HepG2 (cell line): ENCODE data around the gene SLC6A9.

Source experiments
- ATAD3A ChIP-seq: sonication (generic); formaldehyde crosslinking; IDR thresholded peaks from 2 replicates; pipeline ENCODE4 v1.4.0; 2020; ENCODE audit warnings: missing genetic modification reagents
- CTCF ChIP-seq: sonication (generic); formaldehyde crosslinking; IDR thresholded peaks from 2 replicates; pipeline ENCODE4 v1.5.0; 2020; ENCODE audit warnings: mild to moderate bottlenecking, missing genetic modification reagents, moderate library complexity
- FOXJ3 ChIP-seq: sonication (generic); formaldehyde crosslinking; IDR thresholded peaks from 2 replicates; pipeline ENCODE4 v1.4.0; 2020; ENCODE audit warnings: missing genetic modification reagents, mild to moderate bottlenecking, borderline replicate concordance
- NR2F6 ChIP-seq, 2 experiments: IDR thresholded peaks; 2 replicates each; pipeline ENCODE4 v1.6.1; 2016; ENCODE audit warnings: antibody characterized with exemption in 1 of 2, mild to moderate bottlenecking in 1 of 2
- ZBTB40 ChIP-seq, 2 experiments: fragments of 450-650 bp in 1 of 2; sonication (generic) in 1 of 2; formaldehyde crosslinking in 1 of 2; IDR thresholded peaks; 2 replicates each; pipeline versions ENCODE4 v1.6.1 to v1.8.0; 2016 to 2022; ENCODE audit warnings: antibody characterized with exemption in 1 of 2, mild to moderate bottlenecking in 1 of 2, missing genetic modification reagents in 1 of 2
- ZSCAN12 ChIP-seq: sonication (generic); formaldehyde crosslinking; IDR thresholded peaks from 2 replicates; pipeline ENCODE4 v1.9.0; 2021; ENCODE audit warnings: mild to moderate bottlenecking, missing genetic modification reagents
- TF ChIP-seq, protein P1 (sequence below): IDR thresholded peaks from 2 replicates; pipeline ENCODE4 v1.6.1; 2012; ENCODE audit warnings: low read depth, low read length, improper control_type of control experiment

DNA sequence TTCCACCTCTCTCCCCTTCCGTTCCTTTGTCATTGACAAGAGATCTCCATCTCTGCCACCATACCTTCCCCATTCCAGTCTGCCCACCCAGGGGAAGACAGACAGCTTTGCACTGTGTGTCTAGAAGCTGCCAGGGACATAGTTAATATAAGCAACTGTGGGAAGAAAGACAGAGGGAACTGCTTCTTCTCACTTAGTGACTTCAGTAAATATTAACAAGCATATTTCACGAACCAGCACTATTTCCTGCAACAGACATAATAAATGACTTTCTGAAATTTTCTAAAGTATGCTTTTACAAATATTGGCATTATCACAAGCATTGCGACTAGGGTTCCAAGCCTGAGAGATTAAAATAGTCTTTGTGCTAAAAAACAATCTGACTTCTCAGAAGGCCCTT is 43.2 kb upstream of the SLC6A9 start:
- TF ChIP-seq CTCF (CRISPR knock-in tag) (no peak), ATAD3A (CRISPR knock-in tag) (no peak), FOXJ3 (no peak), ZSCAN12 (CRISPR knock-in tag) (no peak), NR2F6 (IDR thresholded peaks at IDR 0.05) (no peak), NR2F6 (CRISPR knock-in tag; IDR thresholded peaks at IDR 0.05) (no peak), ZBTB40 (IDR thresholded peaks at IDR 0.05) (no peak), ZBTB40 (CRISPR knock-in tag; IDR thresholded peaks at IDR 0.05) (no peak)
- TF ChIP-seq, protein P1, sequence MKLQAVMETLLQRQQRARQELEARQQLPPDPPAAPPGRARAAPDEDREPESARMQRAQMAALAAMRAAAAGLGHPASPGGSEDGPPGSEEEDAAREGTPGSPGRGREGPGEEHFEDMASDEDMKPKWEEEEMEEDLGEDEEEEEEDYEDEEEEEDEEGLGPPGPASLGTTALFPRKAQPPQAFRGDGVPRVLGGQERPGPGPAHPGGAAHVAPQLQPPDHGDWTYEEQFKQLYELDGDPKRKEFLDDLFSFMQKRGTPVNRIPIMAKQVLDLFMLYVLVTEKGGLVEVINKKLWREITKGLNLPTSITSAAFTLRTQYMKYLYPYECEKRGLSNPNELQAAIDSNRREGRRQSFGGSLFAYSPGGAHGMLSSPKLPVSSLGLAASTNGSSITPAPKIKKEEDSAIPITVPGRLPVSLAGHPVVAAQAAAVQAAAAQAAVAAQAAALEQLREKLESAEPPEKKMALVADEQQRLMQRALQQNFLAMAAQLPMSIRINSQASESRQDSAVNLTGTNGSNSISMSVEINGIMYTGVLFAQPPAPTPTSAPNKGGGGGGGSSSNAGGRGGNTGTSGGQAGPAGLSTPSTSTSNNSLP: no peak
